Measurements from ENCODE around the gene EEF2K. TPM values are rescaled to one million over a fixed set of nuclear protein-coding genes. Genes with fewer than 3 reads are reported as not detected.

Gene EEF2K
- polyA plus RNA-seq, 2 of the 4 experiments (the other 2 are of a cell fraction): 8.2 to 9.4 TPM

- H3K4me1 ChIP-seq: peaks cover 4% of the 10 kb centered on the region
Observed at GRCh38 chr16:22183901-22184614, 22.0 kb upstream of the EEF2K start.

DNA sequence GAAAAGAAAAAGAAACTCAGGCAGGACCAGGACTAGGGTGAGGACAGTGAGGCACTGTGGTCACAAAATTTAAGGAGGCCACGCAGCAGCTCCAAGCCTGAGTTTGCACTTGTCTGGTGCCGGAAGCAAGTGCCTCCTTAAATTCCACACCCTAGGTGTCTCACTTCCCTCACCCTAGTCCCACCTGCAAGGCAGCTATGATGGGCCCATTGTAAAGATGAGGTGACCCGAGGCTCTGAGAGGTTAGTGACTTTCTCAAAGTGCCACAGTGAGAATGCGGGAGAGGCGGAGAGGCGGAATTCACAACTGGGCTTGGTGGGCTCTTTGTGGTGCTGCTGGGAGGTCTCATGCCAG, 21.5 kb upstream of the EEF2K start:
- no peak for TF ChIP-seq USF2 (IDR thresholded peaks at IDR 0.05)
- TF ChIP-seq NR3C1 (IDR thresholded peaks at IDR 0.05): no peak
- TF ChIP-seq TP53 (CRISPR knock-in tag; IDR thresholded peaks at IDR 0.05): no peak
- TF ChIP-seq, protein P1, sequence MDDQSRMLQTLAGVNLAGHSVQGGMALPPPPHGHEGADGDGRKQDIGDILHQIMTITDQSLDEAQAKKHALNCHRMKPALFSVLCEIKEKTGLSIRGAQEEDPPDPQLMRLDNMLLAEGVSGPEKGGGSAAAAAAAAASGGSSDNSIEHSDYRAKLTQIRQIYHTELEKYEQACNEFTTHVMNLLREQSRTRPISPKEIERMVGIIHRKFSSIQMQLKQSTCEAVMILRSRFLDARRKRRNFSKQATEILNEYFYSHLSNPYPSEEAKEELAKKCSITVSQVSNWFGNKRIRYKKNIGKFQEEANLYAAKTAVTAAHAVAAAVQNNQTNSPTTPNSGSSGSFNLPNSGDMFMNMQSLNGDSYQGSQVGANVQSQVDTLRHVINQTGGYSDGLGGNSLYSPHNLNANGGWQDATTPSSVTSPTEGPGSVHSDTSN (IDR thresholded peaks at IDR 0.05): no peak

More at GRCh38 chr16:22183901-22184614, 22.0 kb upstream of the EEF2K start:
- DNase-seq (ENCODE audit: low read depth in 1 of 2, low spot score in 1 of 2): no peak
- POLR2A ChIA-PET: no interaction called here
- CTCF ChIA-PET: interaction anchor here (1.1 to 2.1 kb wide), 5 partner anchors 28 to 544 kb away, joined by 3 to 8 read pairs (median 4); no protein-coding TSS in a partner anchor
- WGBS (ENCODE audit: missing lambda C conversion rate): 70% methylated on average over 8 of the region's 11 CpGs
- peak in 1 of 2 experiments; percentile 30; a peak in 1 of 6 replicates for ATAC-seq
- H3K9me3 ChIP-seq: no peaks in the 10 kb centered on the region
- H3K4me3 ChIP-seq: no peak overlapping the region
- H3K27ac ChIP-seq: no peak overlapping the region
- TF ChIP-seq, protein P2, sequence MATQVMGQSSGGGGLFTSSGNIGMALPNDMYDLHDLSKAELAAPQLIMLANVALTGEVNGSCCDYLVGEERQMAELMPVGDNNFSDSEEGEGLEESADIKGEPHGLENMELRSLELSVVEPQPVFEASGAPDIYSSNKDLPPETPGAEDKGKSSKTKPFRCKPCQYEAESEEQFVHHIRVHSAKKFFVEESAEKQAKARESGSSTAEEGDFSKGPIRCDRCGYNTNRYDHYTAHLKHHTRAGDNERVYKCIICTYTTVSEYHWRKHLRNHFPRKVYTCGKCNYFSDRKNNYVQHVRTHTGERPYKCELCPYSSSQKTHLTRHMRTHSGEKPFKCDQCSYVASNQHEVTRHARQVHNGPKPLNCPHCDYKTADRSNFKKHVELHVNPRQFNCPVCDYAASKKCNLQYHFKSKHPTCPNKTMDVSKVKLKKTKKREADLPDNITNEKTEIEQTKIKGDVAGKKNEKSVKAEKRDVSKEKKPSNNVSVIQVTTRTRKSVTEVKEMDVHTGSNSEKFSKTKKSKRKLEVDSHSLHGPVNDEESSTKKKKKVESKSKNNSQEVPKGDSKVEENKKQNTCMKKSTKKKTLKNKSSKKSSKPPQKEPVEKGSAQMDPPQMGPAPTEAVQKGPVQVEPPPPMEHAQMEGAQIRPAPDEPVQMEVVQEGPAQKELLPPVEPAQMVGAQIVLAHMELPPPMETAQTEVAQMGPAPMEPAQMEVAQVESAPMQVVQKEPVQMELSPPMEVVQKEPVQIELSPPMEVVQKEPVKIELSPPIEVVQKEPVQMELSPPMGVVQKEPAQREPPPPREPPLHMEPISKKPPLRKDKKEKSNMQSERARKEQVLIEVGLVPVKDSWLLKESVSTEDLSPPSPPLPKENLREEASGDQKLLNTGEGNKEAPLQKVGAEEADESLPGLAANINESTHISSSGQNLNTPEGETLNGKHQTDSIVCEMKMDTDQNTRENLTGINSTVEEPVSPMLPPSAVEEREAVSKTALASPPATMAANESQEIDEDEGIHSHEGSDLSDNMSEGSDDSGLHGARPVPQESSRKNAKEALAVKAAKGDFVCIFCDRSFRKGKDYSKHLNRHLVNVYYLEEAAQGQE (IDR thresholded peaks at IDR 0.05): no peak
- TF ChIP-seq, protein P3, sequence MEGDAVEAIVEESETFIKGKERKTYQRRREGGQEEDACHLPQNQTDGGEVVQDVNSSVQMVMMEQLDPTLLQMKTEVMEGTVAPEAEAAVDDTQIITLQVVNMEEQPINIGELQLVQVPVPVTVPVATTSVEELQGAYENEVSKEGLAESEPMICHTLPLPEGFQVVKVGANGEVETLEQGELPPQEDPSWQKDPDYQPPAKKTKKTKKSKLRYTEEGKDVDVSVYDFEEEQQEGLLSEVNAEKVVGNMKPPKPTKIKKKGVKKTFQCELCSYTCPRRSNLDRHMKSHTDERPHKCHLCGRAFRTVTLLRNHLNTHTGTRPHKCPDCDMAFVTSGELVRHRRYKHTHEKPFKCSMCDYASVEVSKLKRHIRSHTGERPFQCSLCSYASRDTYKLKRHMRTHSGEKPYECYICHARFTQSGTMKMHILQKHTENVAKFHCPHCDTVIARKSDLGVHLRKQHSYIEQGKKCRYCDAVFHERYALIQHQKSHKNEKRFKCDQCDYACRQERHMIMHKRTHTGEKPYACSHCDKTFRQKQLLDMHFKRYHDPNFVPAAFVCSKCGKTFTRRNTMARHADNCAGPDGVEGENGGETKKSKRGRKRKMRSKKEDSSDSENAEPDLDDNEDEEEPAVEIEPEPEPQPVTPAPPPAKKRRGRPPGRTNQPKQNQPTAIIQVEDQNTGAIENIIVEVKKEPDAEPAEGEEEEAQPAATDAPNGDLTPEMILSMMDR (IDR thresholded peaks at IDR 0.05): 0 out of 3 replicates have a peak, but pooled peaks have one; percentile 8
- H3K4me2 ChIP-seq: no peak overlapping the region
- FAIRE-seq: no peak

GRCh38 chr16:22186517-22186916, 19.6 kb upstream of the EEF2K start:
- Histone ChIP-seq H3K4me1 (peaks cover 10% of the 10 kb centered on the region), H3K9me3 (no peaks in the 10 kb centered on the region), H3K4me3 (no peak overlapping the region), H3K27ac (no peak overlapping the region), H3K4me2 (no peak overlapping the region)
- DNase-seq (ENCODE audit: low read depth in 1 of 2, low spot score in 1 of 2) (peak in 1 of 2 experiments; percentile 48), FAIRE-seq (no peak), ATAC-seq (no peak)
- WGBS (ENCODE audit: missing lambda C conversion rate): 53% methylated on average over 3 of the region's 3 CpGs
- ChIA-PET POLR2A (no interaction called here), CTCF (interaction anchor here (1.0 to 5.1 kb wide), 8 partner anchors 10 to 529 kb away, joined by 3 to 109 read pairs (median 20); partner anchors contain the start of gene MOSMO)
- no peak for TF ChIP-seq RCOR1 (IDR thresholded peaks at IDR 0.05; ENCODE audit: low read depth, low read length)
- TF ChIP-seq CBX8 (IDR thresholded peaks at IDR 0.05): no peak
- TF ChIP-seq FOSB (CRISPR knock-in tag; IDR thresholded peaks at IDR 0.05): no peak
- TF ChIP-seq JUNB (IDR thresholded peaks at IDR 0.05): no peak
- TF ChIP-seq USF2 (IDR thresholded peaks at IDR 0.05): no peak
- no peak for TF ChIP-seq RNF2 (IDR thresholded peaks at IDR 0.05; ENCODE audit: borderline replicate concordance, low read depth)
- TF ChIP-seq ATOH8 (CRISPR knock-in tag; IDR thresholded peaks at IDR 0.05; ENCODE audit: low read depth): no peak
- no peak for TF ChIP-seq FOXS1 (CRISPR knock-in tag; IDR thresholded peaks at IDR 0.05)
- TF ChIP-seq POLR2A (IDR thresholded peaks at IDR 0.05; ENCODE audit: low read length): no peak
- no peak for TF ChIP-seq RARB (CRISPR knock-in tag; IDR thresholded peaks at IDR 0.05)
- no peak for TF ChIP-seq ZSCAN20 (CRISPR knock-in tag; IDR thresholded peaks at IDR 0.05)
- TF ChIP-seq BHLHE40 (IDR thresholded peaks at IDR 0.05; ENCODE audit: low read depth, low read length): no peak
- TF ChIP-seq BCL3 (IDR thresholded peaks at IDR 0.05): no peak
- no peak for TF ChIP-seq SREBF2 (IDR thresholded peaks at IDR 0.05)
- TF ChIP-seq ESRRA (IDR thresholded peaks at IDR 0.05; ENCODE audit: borderline replicate concordance, low read length): no peak
- TF ChIP-seq GATA3 (IDR thresholded peaks at IDR 0.05; ENCODE audit: borderline replicate concordance): no peak
- no peak for TF ChIP-seq MAX (IDR thresholded peaks at IDR 0.05)

More for the DNA sequence above, 21.5 kb upstream of the EEF2K start:
- ATAC-seq (no peak), DNase-seq (ENCODE audit: low read depth in 1 of 2, low spot score in 1 of 2) (no peak), FAIRE-seq (no peak)
- CTCF ChIA-PET: interaction anchor here (1.1 to 2.1 kb wide), 5 partner anchors 107 to 544 kb away, joined by 3 to 8 read pairs (median 4); no protein-coding TSS in a partner anchor
- POLR2A ChIA-PET: no interaction called here
- no peak overlapping the region for H3K4me3 ChIP-seq
- no peak overlapping the region for H3K27ac ChIP-seq
- H3K4me1 ChIP-seq: peaks cover 7% of the 10 kb centered on the region
- H3K9me3 ChIP-seq: no peaks in the 10 kb centered on the region
- WGBS (ENCODE audit: missing lambda C conversion rate): 74% methylated on average over 6 of the region's 6 CpGs
- no peak overlapping the region for H3K4me2 ChIP-seq
